ENCODE measurements around the gene KDELR1. TPM values are rescaled to one million over a fixed set of nuclear protein-coding genes. Genes with fewer than 3 reads are reported as not detected.
A peak's percentile ranks its signal among the peaks of the same experiment; 100 is the strongest.

KDELR1 gene
- total RNA-seq, 2 experiments from 2014 or later = 82.9 to 88.1 TPM

GRCh38 chr19:48333467-48334384 lies 57.6 kb downstream of the KDELR1 start:
- H3K9me3 Mint-ChIP-seq = no peaks in the 10 kb centered on the region
- ChIA-PET POLR2A (interaction anchor here (0.6 to 3.0 kb wide), 7 partner anchors 10 to 285 kb away, joined by 3 to 41 read pairs (median 3); partner anchors contain the start of genes EMP3, RPL18, SPHK2 and SYNGR4), CTCF (interaction anchor here (0.6 to 14.1 kb wide), 37 partner anchors 10 to 985 kb away, joined by 3 to 354 read pairs (median 4); partner anchors contain the start of genes DHX34, EMP3, GRIN2D and KDELR1)
- H3K4me1 Mint-ChIP-seq (ENCODE audit: low read depth) = peaks cover 46% of the 10 kb centered on the region
- no peaks in the 10 kb centered on the region for H3K27me3 Mint-ChIP-seq
- intact Hi-C loops (cut with micrococcal nuclease) = loop anchor here (1.0 to 10.0 kb wide), 11 partner anchors 12 to 589 kb away; partner anchors contain the start of genes CARD8, CYTH2, FAM83E and LIG1
- H3K4me3 Mint-ChIP-seq = peak overlapping the region; percentile 92
- DNase-seq = peak; percentile 95
- peak overlapping the region; percentile 97 for H3K27ac Mint-ChIP-seq
- peaks cover 17% of the 10 kb centered on the region for H3K36me3 Mint-ChIP-seq

GRCh38 chr19:48332662-48333466 lies 58.5 kb downstream of the KDELR1 start:
- H3K27ac Mint-ChIP-seq = peak overlapping the region; percentile 97
- DNase-seq = peak; percentile 97
- ChIA-PET POLR2A (interaction anchor here (0.7 to 3.0 kb wide), 3 partner anchors 9 to 129 kb away, joined by 3 to 41 read pairs (median 7); partner anchors contain the start of genes EMP3, SYNGR4 and TMEM143), CTCF (interaction anchor here (0.7 to 14.1 kb wide), 21 partner anchors 13 to 251 kb away, joined by 3 to 354 read pairs (median 5); partner anchors contain the start of genes EMP3, KDELR1, SYNGR4 and TMEM143)
- H3K4me1 Mint-ChIP-seq (ENCODE audit: low read depth) = peaks cover 51% of the 10 kb centered on the region
- H3K4me3 Mint-ChIP-seq = peak overlapping the region; percentile 92
- intact Hi-C loops (cut with micrococcal nuclease) = loop anchor here (1.0 to 10.0 kb wide), 11 partner anchors 12 to 588 kb away; partner anchors contain the start of genes CARD8, CYTH2, FAM83E and LIG1
- peaks cover 21% of the 10 kb centered on the region for H3K36me3 Mint-ChIP-seq
- no peaks in the 10 kb centered on the region for H3K27me3 Mint-ChIP-seq
- peaks cover 2% of the 10 kb centered on the region for H3K9me3 Mint-ChIP-seq

Other genes starting within 250 kb of the KDELR1 start
- gene LIG1, start 221.2 kb downstream of the KDELR1 start, total RNA-seq = 100 to 1,000 TPM; 174 TPM
- 1 to 10 TPM; 7.4 to 8.0 TPM for gene ZSWIM9, start 220.9 kb downstream of the KDELR1 start, total RNA-seq
- gene CARD8, start 135.6 kb downstream of the KDELR1 start, total RNA-seq = 100 to 1,000 TPM; 152 TPM
- under 1 TPM; 0.29 to 0.31 TPM for gene ZNF114, start 121.5 kb downstream of the KDELR1 start, total RNA-seq
- 100 to 1,000 TPM; 168 to 179 TPM for gene EMP3, start 66.0 kb downstream of the KDELR1 start, total RNA-seq
- gene TMEM143, start 27.6 kb downstream of the KDELR1 start, total RNA-seq = 10 to 100 TPM; 17.1 to 17.9 TPM
- gene SYNGR4, start 27.2 kb downstream of the KDELR1 start, total RNA-seq = under 1 TPM in 1 of 2 experiments, not detected in 1; 0.21 TPM
- gene GRIN2D, start 2.1 kb upstream of the KDELR1 start, total RNA-seq = under 1 TPM; 0.07 TPM
- 10 to 100 TPM; 38.8 to 45.3 TPM for gene GRWD1, start 54.4 kb upstream of the KDELR1 start, total RNA-seq
- gene KCNJ14, start 64.0 kb upstream of the KDELR1 start, total RNA-seq = 1 to 10 TPM; 1.2 TPM
- 10 to 100 TPM; 31.5 to 33.6 TPM for gene CYTH2, start 77.8 kb upstream of the KDELR1 start, total RNA-seq
- 1 to 10 TPM; 3.6 to 3.8 TPM for gene LMTK3, start 120.3 kb upstream of the KDELR1 start, total RNA-seq
- gene SULT2B1, start 160.6 kb upstream of the KDELR1 start, total RNA-seq = not detected
- not detected for gene SPACA4, start 215.2 kb upstream of the KDELR1 start, total RNA-seq
- gene FAM83E, start 223.5 kb upstream of the KDELR1 start, total RNA-seq = 1 to 10 TPM; 2.2 to 2.4 TPM
- gene RPL18, start 227.6 kb upstream of the KDELR1 start, total RNA-seq = 1,000 to 10,000 TPM; 2,095 to 2,140 TPM
- gene SPHK2, start 228.0 kb upstream of the KDELR1 start, total RNA-seq = 10 to 100 TPM; 24.1 to 24.6 TPM
- 10 to 100 TPM in 1 of 2 experiments, 1 to 10 TPM in 1; 8.3 to 10.4 TPM for gene DBP, start 245.8 kb upstream of the KDELR1 start, total RNA-seq